GM20000 (cell line): ENCODE results near the gene IFRD2.

Source experiments
- DNase-seq: peaks from one replicate; pipeline ENCODE4 v3.0.0; 2012; ENCODE audit warnings: low spot score
- TF ChIP-seq, protein P1 (sequence below): IDR thresholded peaks from 2 replicates; pipeline ENCODE4 v1.5.1; 2012; ENCODE audit warnings: mild to moderate bottlenecking, control low read depth; ENCODE audit errors: extremely low read depth, missing control alignments

Gene IFRD2

DNA sequence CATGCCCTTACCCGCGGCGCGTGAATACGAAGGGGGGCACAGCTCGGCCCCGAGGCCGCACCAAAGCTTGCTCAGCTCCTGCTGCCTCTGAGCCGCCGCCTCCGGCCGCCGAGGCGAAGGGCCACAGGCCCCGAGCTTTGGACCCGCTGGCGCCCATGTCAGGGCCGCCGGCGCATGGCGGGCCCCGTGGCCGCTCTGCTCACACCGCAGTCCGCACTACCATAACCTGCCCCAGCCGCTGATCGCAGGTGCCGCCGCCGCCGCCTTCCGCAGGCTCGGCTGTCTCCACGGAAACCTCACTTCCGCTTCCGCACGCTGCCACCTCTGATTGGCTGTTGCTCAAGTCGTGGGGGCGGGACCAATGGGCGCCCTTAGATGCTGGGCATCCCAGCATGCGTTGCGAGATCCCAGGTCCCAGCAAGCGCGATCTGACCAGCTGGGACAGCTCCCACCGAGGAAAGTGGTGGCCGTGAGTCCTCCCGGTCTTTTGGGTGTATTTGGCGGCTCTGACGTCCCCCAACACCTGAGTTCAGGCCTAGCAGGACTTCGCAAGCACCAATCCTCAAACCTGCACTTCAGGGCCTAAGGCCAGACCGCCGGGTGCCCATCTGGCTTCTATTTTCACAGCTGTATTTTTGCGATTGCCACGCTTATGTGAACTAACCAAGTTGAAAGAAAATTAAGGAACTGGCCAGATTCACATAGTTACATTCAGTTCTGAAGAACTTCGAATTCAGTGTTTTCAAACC, 35.9 kb upstream of the IFRD2 start, which contains the start of gene TUSC2:
TSS of gene TUSC2 (minus strand) at position 281 of the 749 bp plus-strand sequence. CDS start at position 157, 124 bp downstream.
- peak; percentile 98 for DNase-seq
- TF ChIP-seq, protein P1, sequence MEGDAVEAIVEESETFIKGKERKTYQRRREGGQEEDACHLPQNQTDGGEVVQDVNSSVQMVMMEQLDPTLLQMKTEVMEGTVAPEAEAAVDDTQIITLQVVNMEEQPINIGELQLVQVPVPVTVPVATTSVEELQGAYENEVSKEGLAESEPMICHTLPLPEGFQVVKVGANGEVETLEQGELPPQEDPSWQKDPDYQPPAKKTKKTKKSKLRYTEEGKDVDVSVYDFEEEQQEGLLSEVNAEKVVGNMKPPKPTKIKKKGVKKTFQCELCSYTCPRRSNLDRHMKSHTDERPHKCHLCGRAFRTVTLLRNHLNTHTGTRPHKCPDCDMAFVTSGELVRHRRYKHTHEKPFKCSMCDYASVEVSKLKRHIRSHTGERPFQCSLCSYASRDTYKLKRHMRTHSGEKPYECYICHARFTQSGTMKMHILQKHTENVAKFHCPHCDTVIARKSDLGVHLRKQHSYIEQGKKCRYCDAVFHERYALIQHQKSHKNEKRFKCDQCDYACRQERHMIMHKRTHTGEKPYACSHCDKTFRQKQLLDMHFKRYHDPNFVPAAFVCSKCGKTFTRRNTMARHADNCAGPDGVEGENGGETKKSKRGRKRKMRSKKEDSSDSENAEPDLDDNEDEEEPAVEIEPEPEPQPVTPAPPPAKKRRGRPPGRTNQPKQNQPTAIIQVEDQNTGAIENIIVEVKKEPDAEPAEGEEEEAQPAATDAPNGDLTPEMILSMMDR, result no peak

DNA sequence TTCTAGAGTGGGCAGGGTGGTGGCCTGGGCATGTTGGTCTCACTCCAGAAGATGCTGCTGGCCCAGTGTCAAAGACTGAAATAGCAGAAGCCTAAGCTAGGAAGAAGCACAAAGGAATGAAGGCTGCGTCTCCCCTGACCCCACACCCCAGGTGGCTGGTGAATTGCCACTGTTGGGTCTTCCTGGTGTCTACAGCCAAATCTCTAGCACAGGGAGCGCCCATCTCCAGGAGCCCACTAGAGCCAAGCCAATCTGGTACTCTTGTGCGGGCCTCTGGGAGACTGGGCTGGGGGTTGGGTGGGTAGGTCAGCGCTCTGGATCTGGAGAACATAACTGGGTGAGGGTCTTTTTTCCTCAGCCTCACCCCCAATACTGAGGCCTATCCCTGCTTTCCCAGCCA, 34.9 kb upstream of the IFRD2 start:
- DNase-seq, result no peak
- TF ChIP-seq, protein P1, result no peak

DNA sequence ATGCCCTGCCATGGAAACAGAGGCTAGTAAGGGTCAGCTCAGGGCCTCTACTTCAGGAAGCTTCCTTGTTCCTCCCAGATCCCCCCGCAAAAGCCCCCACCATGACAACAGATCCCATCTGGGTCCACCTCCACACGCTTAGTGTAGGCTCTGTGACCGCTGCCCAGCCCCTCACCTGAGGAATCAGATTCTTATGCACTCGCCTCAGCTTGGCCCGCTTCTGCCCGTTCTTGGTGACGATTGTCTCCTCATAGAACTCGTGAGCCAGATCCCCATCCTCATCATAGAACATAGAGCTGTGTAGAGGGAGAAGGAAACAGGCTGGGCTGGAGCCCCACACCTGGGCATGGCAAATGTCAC, 33.9 kb upstream of the IFRD2 start:
- DNase-seq, result no peak
- TF ChIP-seq, protein P1, result no peak

DNA sequence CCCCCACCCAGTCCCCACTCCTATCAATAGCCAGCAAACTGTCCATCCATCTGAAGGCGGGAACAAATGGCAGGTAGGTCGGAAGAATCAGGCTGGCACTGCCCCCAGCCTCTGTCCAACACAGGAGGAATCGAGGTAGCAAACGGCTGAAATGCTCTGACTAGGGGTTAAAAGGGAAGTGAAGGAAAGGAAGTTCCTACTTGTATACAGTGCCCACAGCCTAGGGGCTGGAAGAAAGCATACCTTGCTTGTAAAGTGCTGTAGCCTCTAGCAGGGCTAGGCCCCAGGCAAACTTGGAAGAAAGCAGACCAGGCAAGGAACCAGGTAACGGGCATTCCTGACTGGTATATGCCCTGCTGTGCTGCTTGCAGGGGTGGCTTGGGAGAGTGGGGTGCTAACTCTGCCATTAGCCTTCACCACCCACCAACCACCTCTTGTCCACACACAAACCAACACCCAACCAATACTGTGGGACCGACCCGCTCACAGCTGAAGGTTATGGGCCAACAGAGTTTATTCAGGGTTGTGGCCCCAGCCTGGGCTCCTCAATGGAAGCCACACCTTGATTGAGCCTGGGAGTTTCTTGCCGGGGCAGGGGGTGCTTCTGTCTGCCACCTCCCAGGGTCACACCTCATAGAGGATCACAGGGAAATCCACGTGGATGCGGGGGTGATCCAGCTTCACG, 33.4 kb upstream of the IFRD2 start:
- DNase-seq, result no peak
- TF ChIP-seq, protein P1, result no peak

DNA sequence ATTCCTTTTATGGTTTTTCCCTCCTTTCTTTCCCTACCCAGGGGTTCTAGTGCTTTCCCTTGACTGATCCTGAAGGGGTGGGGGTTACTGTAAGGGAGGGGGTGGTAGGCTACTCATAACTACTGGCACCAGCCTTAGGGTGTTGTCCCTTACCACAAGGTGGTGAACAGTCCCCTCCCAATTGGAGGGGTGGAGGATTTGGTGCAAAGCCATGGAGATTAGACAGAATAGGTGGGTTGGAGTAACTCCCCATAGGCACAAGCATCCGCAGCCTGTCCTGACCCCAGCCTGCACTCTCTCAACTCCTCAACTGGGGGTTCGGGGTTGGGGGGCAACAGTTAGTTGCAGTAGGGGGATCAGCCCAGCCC, 32.9 kb upstream of the IFRD2 start:
- no peak for DNase-seq
- TF ChIP-seq, protein P1, result no peak

DNA sequence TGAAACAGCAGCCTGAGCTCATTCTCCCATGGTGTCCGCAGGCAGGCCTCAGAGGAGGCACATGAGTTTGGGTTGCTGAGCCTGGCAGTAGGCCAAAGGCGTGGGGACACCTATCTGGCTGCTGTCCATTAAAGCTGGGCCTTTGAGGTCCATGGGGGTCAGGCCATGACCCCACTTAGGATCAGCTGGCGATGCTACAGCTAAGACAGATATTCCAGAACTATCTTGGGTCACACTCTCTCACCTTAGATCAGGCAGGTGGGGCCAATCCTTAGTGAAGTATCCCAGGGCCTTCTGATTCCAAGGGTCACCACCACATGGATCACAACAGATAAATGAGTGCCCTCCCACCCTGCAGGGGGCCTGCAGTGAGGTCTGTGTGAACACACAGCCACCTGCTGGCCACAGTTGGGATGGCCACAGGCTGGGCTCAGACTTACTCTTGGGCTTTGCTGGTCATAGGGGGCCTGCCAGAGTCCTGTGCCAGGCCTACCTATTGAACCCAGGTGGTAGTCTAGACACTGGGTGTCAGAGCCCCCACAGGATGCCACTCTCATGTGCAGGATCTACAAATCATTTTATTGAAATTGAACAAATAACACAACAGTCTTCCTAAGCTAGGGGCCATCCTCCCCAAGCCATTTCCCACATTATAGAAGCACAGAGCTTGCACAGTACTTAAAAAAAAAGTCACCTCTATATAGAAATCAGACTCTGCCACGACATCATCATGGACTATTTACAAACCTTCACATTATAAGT, 32.3 kb upstream of the IFRD2 start:
- TF ChIP-seq, protein P1, result peak; percentile 76
- DNase-seq, result peak; percentile 76
